GM12878 (cell line): ENCODE results near the gene C1QBP. TPM values are rescaled to one million over a fixed set of nuclear protein-coding genes. Genes with fewer than 3 reads are reported as not detected.

Source experiments
- ATAC-seq: fragments of 200-7000 bp; cut with Tn5 transposase; 3 replicates; pipeline ENCODE4 v1.9.1; 2020; ENCODE audit warnings: mild to moderate bottlenecking, moderate library complexity
- BruUV-seq: library from RNA; stranded (reverse); fragments of 400-500 nt; replicated peaks from 2 replicates; lab custom pipeline; 2021; lab: Mats Ljungman, UMichigan
- CTCF ChIA-PET: fragments of 300-600 bp; sonication (Branson Sonifier 250); formaldehyde crosslinking; extraction: SDS; loops from one replicate; lab custom pipeline; 2021; ENCODE audit warnings: inconsistent platforms; lab: Yijun Ruan, JAX
- POLR2A ChIA-PET: fragments of 350-600 bp; formaldehyde crosslinking; extraction: SDS; loops from one replicate; lab custom pipeline; 2021; ENCODE audit warnings: inconsistent platforms; lab: Charles Lee
- RAD21 ChIA-PET: fragments of 300-600 bp; sonication (Branson Sonifier 250); formaldehyde crosslinking; loops from one replicate; lab custom pipeline; 2023; ENCODE audit warnings: antibody characterized with exemption; ENCODE audit not compliant: unreplicated experiment; lab: Charles Lee
- SMC1A ChIA-PET: fragments of 300-600 bp; sonication (Branson Sonifier 250); formaldehyde crosslinking; loops from one replicate; lab custom pipeline; 2023; ENCODE audit not compliant: unreplicated experiment, uncharacterized antibody; lab: Charles Lee
- DNase-seq: peaks from one replicate; pipeline ENCODE4 v3.0.0-alpha.2; 2011; ENCODE audit warnings: low read depth, low spot score
- FAIRE-seq: peaks from 3 replicates; lab custom pipeline; 2011; peaks lifted over from hg19 to GRCh38; lab: Jason Lieb, UNC
- H2AFZ ChIP-seq: 2 replicates; pipeline ENCODE4 v1.6.0; 2011; ENCODE audit warnings: low read depth, low read length, control low read depth; ENCODE audit not compliant: control insufficient read depth
- H3K27ac ChIP-seq: 2 replicates; pipeline ENCODE4 v1.5.1; 2011; ENCODE audit warnings: control low read depth; ENCODE audit not compliant: control insufficient read depth, insufficient read depth
- H3K27me3 ChIP-seq, 2 experiments: replicated peaks in 1 of 2; 2 replicates each; pipeline versions ENCODE4 v1.6.0 to v1.6.1; 2011; ENCODE audit warnings: low read length in 1 of 2; ENCODE audit not compliant: control insufficient read depth in 2 of 2, insufficient read depth in 2 of 2
- H3K36me3 ChIP-seq, 2 experiments: 2 replicates each; pipeline ENCODE4 v1.5.1; 2011; ENCODE audit warnings: low read length in 1 of 2; ENCODE audit not compliant: control insufficient read depth in 2 of 2, insufficient read depth in 2 of 2
- H3K4me1 ChIP-seq: 2 replicates; pipeline ENCODE4 v1.6.1; 2011; ENCODE audit warnings: mild to moderate bottlenecking, low read length, moderate library complexity, mixed read lengths; ENCODE audit not compliant: control insufficient read depth, insufficient read depth
- H3K4me2 ChIP-seq: 2 replicates; pipeline ENCODE4 v1.6.0; 2011; ENCODE audit warnings: control low read depth; ENCODE audit not compliant: control insufficient read depth, insufficient read depth
- H3K4me3 ChIP-seq: fragments of 200-600 bp; sonication (generic); 2 replicates; pipeline ENCODE4 v1.5.1; 2016
- H3K79me2 ChIP-seq: 2 replicates; pipeline ENCODE4 v1.6.0; 2011; ENCODE audit warnings: low read length; ENCODE audit not compliant: control insufficient read depth, insufficient read depth
- H3K9ac ChIP-seq: 2 replicates; pipeline ENCODE4 v1.8.0; 2011; ENCODE audit warnings: low read length, control low read depth, mixed read lengths; ENCODE audit not compliant: control insufficient read depth, insufficient read depth
- H3K9me3 ChIP-seq: replicated peaks from 3 replicates; pipeline ENCODE4 v1.5.1; 2011; ENCODE audit warnings: mild to moderate bottlenecking, low read length; ENCODE audit not compliant: control insufficient read depth, insufficient read depth
- H4K20me1 ChIP-seq: 2 replicates; pipeline ENCODE4 v1.6.0; 2011; ENCODE audit not compliant: control insufficient read depth, insufficient read depth
- ASH2L ChIP-seq: fragments of 300-600, 200-600 bp; sonication (generic); IDR thresholded peaks from 2 replicates; pipeline ENCODE4 v1.6.1; 2017; ENCODE audit warnings: low read depth, mild to moderate bottlenecking, borderline replicate concordance
- ESRRA ChIP-seq: IDR thresholded peaks from 2 replicates; pipeline ENCODE4 v1.6.1; 2012; ENCODE audit warnings: mild to moderate bottlenecking, low read length, improper control_type of control experiment
- IKZF2 ChIP-seq, 2 experiments: fragments of 450-650 bp; IDR thresholded peaks; 2 replicates each; pipeline ENCODE4 v1.6.1; 2017; ENCODE audit warnings: mild to moderate bottlenecking in 2 of 2, moderate library complexity in 2 of 2
- LARP7 ChIP-seq: fragments of 450-650 bp; IDR thresholded peaks from 2 replicates; pipeline ENCODE4 v1.6.1; 2017; ENCODE audit warnings: mild to moderate bottlenecking
- NFYA ChIP-seq: IDR thresholded peaks from 2 replicates; pipeline ENCODE4 v1.6.1; 2011; ENCODE audit warnings: low read depth, mild to moderate bottlenecking, low read length, improper control_type of control experiment, borderline replicate concordance
- PBX3 ChIP-seq: IDR thresholded peaks from 2 replicates; pipeline ENCODE4 v1.6.1; 2011; ENCODE audit warnings: mild to moderate bottlenecking, low read depth, low read length, moderate library complexity; ENCODE audit not compliant: insufficient replicate concordance
- SIN3A ChIP-seq: IDR thresholded peaks from 2 replicates; pipeline ENCODE4 v1.6.1; 2012; ENCODE audit warnings: low read depth, low read length, improper control_type of control experiment
- SMC3 ChIP-seq: IDR thresholded peaks from 2 replicates; pipeline ENCODE4 v1.6.1; 2011; ENCODE audit warnings: low read length, improper control_type of control experiment, borderline replicate concordance
- SREBF1 ChIP-seq: IDR thresholded peaks from 2 replicates; pipeline ENCODE4 v1.6.1; 2012; ENCODE audit warnings: mild to moderate bottlenecking, low read length
- SUZ12 ChIP-seq: fragments of 200-600 bp; sonication (generic); IDR thresholded peaks from one replicate; pipeline ENCODE4 v1.6.1; 2018; ENCODE audit warnings: antibody characterized with exemption, mild to moderate bottlenecking; ENCODE audit not compliant: unreplicated experiment
- ZNF217 ChIP-seq: fragments of 450-650 bp; IDR thresholded peaks from 2 replicates; pipeline ENCODE4 v1.6.1; 2017; ENCODE audit warnings: antibody characterized with exemption, mild to moderate bottlenecking
- WGBS: methylation state at CpG from one replicate; pipeline ENCODE4 v1.1.6; 2016; ENCODE audit warnings: low lambda C conversion rate; ENCODE audit not compliant: insufficient replicate concordance, insufficient coverage; ENCODE audit errors: missing lambda C conversion rate; 5-methylcytosine and 5-hydroxymethylcytosine counted together
- in situ Hi-C: fragments of 300-500 bp; cut with MboI; formaldehyde crosslinking; loops from 9 replicates; pipeline ENCODE4 v1.14.3; 2018; ENCODE audit warnings: mixed read lengths
- intact Hi-C: fragments of 100-400 bp; cut with micrococcal nuclease; formaldehyde crosslinking; loops from one replicate; pipeline ENCODE4 v1.14.2; 2022; ENCODE audit not compliant: unreplicated experiment
- polyA plus RNA-seq, 11 experiments: library from polyadenylated mRNA; depleted of rRNA in 4 of 11; unstranded in 6 of 11; stranded (reverse) in 5 of 11; fragments of >200 nt; fragmentation: Nextera tagmentation in 4 of 11; fragmentation: Illumina TruSeq in 1 of 11; extraction: Ambion mirVana in 4 of 11; extraction: Trizol in 1 of 11; gene quantifications; 1 replicate in 1 of 11; 2 replicates in 10 of 11; pipeline versions ENCODE4 v1.2.1 to v1.2.3, GENCODE V29; 2011 to 2016; ENCODE audit warnings: inconsistent platforms in 2 of 11, missing spikeins in 2 of 11, low read depth in 1 of 11
- total RNA-seq, 4 experiments: library from RNA; depleted of rRNA in 3 of 4; stranded (reverse); fragments of >200 nt in 3 of 4; fragmentation: Illumina TruSeq in 1 of 4; extraction: Trizol in 1 of 4; gene quantifications; 2 replicates each; pipeline versions ENCODE4 v1.2.1 to v1.2.3, GENCODE V29; 2013 to 2021

C1QBP gene
- total and polyA plus RNA-seq, 10 of the 15 experiments (the other 5 are each of a cell fraction or from before 2014, with no cell fraction given) = 124 to 989 (median 429) TPM

- Histone ChIP-seq H3K27ac (no peak overlapping the region), H3K79me2 (peaks cover 60% of the 10 kb centered on the region), H3K4me3 (0 out of 2 replicates have a peak overlapping the region, but pooled peaks have one; percentile 18), H3K27me3 (no peaks in the 10 kb centered on the region), H3K4me2 (no peak overlapping the region), H3K4me1 (no peaks in the 10 kb centered on the region), H3K9ac (no peak overlapping the region), H3K9me3 (no peaks in the 10 kb centered on the region), H4K20me1 (no peaks in the 10 kb centered on the region), H2AFZ (no peak overlapping the region), H3K36me3 (peaks cover 5 to 6% of the 10 kb centered on the region in 2 experiments; a peak in 3 of 4 replicates)
- WGBS = 90% methylated on average over 10 of the region's 10 CpGs
- SMC1A ChIA-PET = no interaction called here
- DNase-seq (no peak), FAIRE-seq (no peak), ATAC-seq (no peak)
- POLR2A ChIA-PET = interaction anchor here (0.9 kb wide), 1 partner anchor 21 kb away, joined by 3 read pairs; the partner anchor contains the start of genes DERL2 and MIS12
- BruUV-seq = no TSS peak
- intact Hi-C loops (no loop called here), in situ Hi-C loops (no loop called here)
- TF ChIP-seq SUZ12 (no peak), SIN3A (no peak), SMC3 (no peak), IKZF2 (IDR thresholded peaks at IDR 0.05) (no peak), NFYA (no peak), SREBF1 (no peak), ASH2L (no peak), ZNF217 (no peak), PBX3 (no peak), LARP7 (no peak), ESRRA (no peak)
- RAD21 ChIA-PET = interaction anchor here (1.4 kb wide), 1 partner anchor 227 kb away, joined by 3 read pairs; no protein-coding TSS in a partner anchor
- CTCF ChIA-PET = no interaction called here
Observed at GRCh38 chr17:5464717-5465507, 26.0 kb upstream of the C1QBP start.
